GM18861 (cell line): ENCODE results near the gene GALNT18.

Source experiments
- ATAC-seq: cut with Tn5 transposase; IDR thresholded peaks from one replicate; pipeline ENCODE4 v1.9.1; 2021; ENCODE audit not compliant: unreplicated experiment

The GALNT18 gene

GRCh38 chr11:11534981-11535380, 86.8 kb downstream of the GALNT18 start:
- ATAC-seq: no peak

DNA sequence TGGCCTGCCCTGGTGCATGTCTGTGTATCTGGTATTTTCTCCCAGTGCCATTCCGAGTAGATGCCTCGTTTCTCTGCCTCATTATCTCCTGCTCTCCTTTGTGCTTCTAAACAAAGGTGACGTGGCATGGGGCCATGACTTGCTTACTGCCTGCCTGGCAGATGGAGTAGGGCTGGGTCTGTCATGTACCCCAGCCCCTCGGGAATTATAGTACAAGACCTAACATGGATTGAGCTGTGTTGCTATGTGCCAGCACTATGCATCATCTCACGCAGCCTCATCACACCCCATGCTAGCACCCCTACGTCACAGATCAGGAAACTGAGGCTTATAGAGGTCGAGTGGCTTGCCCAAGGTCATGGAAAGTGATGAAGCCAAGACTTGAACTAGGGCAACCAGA, 88.1 kb downstream of the GALNT18 start:
- no peak for ATAC-seq

GRCh38 chr11:11533057-11533456, 88.7 kb downstream of the GALNT18 start:
- ATAC-seq: no peak

DNA sequence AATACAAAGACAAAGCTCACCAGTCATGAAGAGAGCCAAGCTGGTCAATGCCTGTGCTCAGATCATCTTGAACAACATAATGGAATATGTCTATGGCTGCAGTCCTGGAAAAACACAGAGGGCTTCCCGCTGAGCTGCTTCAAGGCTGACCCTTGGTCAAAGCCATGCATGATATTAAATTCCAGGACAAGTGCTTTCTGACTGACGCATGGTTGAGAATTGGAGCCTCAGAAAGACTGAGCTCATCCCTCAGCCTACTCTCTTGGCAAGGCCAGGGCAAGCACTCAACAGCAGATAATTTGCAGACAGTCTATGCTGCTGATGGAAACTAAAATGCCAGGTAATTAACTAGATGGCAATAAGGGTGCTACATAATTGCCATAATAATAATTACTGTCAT, 89.2 kb downstream of the GALNT18 start:
- ATAC-seq: no peak

DNA sequence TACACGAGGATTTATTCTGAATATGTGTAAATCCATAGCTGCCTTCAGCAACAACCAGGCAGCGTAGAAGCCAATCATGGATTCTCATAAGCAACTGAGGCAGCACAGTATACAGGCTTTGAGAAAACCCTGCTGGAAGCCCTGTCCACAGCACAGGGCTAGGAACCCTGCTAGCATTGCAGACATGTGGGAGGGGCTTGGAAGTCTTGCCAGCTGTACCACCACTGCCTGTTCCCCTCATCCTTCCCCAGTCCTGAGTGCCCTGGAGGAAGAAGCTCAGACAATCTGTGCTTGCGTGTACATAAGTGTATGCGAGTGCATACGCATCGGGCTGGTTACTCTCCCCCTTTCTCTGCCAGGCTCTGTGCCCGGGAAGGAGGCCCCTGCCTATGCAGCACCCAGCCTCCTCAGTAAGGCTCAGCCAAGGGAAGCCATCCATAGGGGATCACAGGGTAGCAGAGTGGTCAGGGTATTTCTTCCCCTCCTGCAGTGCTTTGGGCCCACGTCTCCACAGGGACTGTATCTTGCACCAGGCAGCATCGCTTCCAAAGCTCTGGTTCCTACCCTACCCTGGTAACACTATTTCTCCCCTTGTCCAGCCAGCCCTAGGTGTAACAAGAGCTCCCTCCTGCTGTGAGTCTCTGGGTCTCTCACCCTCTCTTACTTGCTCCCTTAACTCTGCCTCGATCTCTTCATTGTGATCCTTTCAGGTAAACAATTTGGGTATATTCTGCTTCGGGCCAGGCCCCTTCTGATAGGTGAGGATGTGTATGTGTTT, 90.5 kb downstream of the GALNT18 start:
- ATAC-seq: no peak

GRCh38 chr11:11528986-11529385, 92.8 kb downstream of the GALNT18 start:
- ATAC-seq: no peak

- ATAC-seq: no peak
Observed at GRCh38 chr11:11525283-11525682, 96.5 kb downstream of the GALNT18 start.

GRCh38 chr11:11524436-11525061, 97.3 kb downstream of the GALNT18 start:
- no peak for ATAC-seq

DNA sequence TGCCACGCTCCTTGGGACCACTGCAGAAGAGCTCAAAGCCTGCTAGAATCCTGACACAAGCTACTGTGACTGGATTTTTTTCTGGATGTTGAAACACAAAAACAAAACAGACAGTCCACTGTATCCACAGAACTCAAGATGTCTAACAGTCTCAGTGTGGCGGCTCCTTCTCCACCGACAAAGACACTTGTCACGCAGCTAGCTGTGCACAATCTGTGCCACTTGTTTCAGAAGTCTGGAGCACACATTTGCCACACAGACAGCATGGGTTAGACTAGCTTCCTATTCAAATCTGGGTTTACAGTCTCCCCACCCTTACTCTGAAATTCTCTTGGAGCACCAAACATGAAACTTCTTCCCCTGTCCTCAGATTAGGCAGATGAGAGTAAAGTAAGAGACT, 99.2 kb downstream of the GALNT18 start:
- no peak for ATAC-seq

DNA sequence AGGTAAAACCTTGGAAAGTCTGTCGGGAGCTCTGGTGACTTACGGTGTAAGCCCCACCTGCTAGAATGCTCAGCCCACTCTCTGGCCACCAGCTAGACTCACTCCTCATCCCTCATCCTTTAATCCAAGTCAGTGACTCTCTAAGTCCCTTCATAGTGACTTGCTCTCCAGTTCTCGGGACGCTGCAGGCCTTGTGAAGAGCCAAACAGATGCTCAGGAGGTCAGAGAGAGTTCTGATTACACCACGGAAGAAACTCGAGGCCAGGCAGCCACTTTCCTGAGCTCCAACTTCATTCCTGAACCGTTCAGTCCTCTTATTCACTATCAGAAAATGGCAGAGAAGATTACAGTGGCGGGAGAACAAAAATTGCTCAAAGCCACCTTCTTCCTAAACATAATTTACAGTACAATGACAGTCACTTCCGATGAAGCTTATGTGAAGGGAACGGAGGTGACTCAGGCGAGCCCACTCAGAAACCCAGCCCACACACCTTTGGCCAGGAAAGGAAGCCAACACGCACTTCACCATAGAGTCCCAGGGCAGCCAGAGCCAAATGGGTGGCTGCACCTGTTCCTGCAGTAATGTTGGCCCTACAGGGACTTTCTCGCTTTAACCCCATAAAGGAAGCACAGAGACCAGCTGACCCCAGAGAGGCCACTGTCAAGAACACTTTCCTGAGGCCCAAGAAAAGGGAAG, 100.4 kb downstream of the GALNT18 start:
- ATAC-seq: no peak

DNA sequence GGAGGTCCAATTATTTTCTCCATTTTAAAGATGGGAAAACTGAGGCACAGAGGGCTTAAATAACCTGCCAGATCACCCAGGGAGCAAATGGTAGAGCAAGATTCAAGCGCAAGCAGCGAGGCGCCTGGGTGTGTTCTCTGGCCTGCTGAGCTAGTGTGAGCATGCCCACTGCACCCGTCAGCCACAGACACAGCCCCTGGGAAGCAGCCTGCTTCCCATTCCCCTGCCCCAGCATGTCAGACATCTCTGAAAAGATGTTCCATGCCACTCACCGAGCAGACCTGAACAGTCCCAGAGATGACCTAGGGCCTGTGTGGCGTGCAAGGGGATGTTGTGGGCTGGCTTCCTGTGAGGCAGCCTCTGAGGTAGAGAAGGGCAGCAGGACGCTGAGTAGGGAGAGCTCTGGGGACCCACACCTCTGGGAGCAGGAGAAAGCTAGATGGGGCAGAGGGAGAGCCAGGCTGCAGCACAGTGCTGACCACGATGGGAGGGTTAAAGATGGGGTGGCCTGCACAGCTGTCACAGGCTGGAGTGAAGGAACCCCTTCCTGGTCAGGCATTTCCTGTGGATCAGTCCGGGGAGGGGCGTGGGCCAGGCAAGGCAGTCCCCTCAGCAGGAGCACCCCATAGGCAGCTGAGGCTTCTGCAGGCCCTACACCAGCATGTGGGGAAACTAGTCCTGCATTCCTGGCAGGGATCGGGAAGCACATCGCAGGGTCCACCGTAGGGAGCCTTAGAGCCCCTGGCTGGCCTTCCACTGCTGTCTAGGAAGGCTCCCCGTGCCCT, 101.4 kb downstream of the GALNT18 start:
- ATAC-seq: no peak

DNA sequence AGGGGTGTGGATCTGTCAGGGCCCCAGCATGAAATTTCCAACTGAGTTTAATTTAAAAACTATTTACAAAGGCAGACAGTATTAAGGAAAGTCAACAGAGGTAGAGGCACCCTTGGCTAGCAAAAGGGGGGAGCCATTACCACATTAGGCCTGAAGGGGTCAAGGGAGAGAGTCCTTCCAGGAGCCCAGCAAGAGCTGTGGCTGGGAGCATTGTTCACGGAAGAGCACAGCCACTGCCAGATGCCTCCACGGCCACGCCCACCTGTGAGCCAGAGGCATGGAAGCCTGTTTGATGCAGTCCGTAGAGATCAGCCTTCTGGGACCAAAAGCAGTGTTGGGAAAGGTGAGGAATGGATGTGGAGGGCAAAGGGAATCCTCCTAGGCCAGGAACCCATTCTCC, 102.6 kb downstream of the GALNT18 start:
- no peak for ATAC-seq

DNA sequence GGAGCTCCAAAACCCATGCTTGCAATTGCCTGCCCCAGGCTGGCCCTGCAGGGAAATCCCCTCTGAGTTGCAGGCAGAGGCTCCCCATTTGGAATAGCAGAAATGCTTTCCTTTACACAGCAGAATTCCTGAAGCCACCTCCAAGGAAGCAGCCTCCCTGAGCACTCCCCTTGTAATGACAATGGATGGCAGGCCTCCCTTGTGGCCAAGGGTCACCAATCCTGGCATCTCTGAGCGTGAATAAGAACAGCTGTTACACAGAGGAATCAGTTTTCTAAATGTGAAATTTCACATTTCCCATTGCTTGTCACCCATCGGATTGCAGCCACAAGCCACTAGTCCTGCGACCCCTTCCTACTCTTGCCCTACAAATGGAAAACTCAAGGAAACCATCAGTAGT, 107.6 kb downstream of the GALNT18 start:
- no peak for ATAC-seq

- ATAC-seq: no peak
Observed at GRCh38 chr11:11513422-11513821, 108.4 kb downstream of the GALNT18 start.

DNA sequence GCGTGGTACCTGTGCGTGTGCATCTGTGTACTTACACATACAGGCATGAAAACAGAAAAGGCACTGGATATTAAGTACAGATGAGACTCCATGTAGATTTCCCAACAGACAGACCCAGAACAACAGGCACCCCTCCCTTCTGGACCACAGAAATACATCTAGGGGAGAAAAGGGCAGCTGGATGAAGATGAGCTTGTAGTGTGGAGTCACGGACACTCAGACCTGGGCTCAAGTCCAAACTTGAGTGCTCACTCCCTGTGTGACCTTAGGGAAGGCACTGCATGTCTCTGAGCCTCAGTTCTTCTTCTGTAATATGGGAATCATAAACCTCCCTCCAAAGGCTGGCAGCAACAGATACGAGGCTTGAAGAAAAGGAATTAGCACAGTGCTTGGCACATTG, 108.9 kb downstream of the GALNT18 start:
- no peak for ATAC-seq

DNA sequence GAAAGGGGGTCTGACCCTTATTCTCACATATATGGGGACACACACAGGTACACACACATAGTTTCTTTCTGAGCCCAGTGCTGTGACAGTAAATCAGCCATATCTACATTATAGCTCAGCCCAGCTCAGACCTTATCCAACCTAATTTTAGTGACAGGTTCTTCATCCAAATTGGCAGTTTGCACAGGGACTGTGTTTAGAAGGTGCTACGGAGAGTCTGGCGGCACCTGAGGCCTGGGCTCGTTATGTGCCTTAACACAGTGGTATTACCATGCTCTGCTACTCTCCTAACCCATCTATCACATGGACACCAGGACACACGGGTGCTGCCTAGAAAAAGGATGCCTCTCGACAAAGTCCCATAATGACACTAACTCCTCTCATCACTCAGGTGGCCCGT, 109.3 kb downstream of the GALNT18 start:
- no peak for ATAC-seq

GRCh38 chr11:11512090-11512489, 109.7 kb downstream of the GALNT18 start:
- no peak for ATAC-seq

- ATAC-seq: no peak
Observed at GRCh38 chr11:11510939-11511338, 110.9 kb downstream of the GALNT18 start.

- no peak for ATAC-seq
Observed at GRCh38 chr11:11505692-11506091, 116.1 kb downstream of the GALNT18 start.

DNA sequence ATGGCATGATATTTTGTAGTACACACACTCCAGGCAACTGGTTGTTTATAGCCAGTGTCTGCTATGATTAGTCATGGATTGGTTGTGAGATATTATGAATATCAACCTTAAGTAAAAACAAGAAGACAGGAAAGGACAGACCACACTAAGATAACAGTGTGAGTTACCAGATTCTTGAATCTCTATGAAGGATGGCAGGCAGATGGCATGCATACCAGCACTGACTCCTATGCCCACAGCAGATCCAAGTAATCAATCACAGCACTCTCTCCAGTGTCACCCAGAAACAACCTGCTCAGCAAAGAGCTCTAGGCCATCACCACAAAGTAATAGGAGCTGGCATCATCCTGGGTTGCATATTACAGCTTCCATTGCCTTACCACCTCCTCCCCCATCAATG, 116.6 kb downstream of the GALNT18 start:
- no peak for ATAC-seq

GRCh38 chr11:11504071-11504470, 117.7 kb downstream of the GALNT18 start:
- no peak for ATAC-seq
